ENCODE data around the gene CIB2.

CIB2 gene

DNA sequence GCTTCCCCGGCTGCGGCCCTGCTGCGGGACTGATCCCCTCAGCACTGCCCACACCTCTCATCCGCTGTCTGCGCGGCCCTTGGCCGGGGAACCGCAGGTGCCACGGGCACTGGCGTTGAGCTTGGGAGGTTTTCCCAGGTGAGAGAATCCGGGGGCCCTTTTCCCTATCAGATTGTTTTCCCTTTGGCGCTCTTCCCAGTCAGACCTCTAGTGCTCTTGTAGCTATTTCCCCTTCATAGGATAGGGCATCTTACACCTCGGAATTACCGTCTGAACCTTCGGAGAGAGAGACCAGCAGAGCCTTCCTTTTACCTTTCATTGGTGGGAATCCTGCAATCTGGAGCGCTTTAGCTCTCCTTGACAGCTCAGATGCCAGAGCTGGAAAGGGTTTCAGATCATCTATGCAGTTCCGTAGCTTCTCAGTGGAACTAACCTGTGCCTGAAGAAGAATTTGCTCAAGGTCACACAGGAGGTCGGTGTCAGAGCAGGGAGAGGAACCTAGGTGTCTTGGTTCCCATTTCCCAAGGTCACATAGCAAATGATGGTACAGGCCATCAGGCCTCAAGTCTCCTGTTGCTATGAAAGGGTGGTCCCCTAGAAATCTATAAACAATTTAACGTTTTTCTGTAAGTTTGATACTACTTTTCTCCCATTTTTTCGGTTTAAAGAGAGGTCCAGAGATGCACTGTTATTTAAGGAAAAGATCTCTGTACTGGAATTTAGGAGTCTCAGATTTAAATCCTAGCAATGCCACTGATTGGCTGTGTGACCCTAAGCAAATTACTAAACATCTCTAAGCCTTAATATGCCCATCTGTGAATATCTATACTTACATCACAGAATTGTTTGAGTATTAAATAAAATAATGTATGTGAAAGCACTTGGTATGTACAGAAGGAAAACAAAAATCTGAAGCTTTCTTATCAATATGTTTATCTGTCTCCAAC lies 18.8 kb upstream of the CIB2 start:
- DNase-seq (ENCODE audit: low read depth in 2 of 2, low spot score in 1 of 2), result no peak

- DNase-seq (ENCODE audit: low read depth in 2 of 2, low spot score in 1 of 2), result peak; percentile 99 to 100
Measured at GRCh38 chr15:78149068-78149804, 18.0 kb upstream of the CIB2 start, which contains the start of gene IDH3A. IDH3A (plus strand) TSS chr15:78149362; CDS start chr15:78149404, 42 bp downstream.

DNA sequence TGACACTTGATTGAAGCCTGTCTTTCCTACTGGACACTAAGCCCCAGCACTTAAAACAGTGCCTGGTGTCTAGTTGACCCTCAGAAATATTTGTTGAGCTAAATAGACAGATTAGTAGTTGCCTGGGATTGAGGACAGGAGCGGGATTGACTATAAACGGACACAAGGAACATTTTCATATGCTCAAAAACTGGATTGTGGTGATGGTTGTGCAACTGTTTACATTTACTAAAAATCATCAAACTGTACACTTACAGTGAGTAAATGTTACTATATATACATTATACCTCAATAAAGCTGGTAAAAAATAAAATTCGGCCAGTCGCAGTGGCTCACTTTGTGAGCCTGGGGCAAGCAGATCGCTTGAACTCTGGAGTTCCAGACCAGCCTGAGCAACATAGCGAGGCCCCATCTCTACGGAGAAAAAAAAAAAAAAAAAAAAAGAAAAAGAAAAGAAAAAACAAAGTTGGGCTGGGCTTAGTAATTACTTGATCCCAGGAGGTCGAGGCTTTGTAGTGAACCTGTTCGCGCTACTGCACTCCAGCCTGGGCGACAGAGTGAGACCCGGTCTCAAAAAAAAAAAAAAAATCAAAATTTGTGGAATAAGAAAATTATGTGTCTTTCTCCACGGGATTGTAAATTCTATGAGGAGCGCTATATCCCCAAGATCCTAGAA lies 17.3 kb upstream of the CIB2 start:
- no peak for DNase-seq (ENCODE audit: low read depth in 2 of 2, low spot score in 1 of 2)

GRCh38 chr15:78147566-78147965 lies 16.3 kb upstream of the CIB2 start:
- DNase-seq (ENCODE audit: low read depth in 2 of 2, low spot score in 1 of 2), result no peak

DNA sequence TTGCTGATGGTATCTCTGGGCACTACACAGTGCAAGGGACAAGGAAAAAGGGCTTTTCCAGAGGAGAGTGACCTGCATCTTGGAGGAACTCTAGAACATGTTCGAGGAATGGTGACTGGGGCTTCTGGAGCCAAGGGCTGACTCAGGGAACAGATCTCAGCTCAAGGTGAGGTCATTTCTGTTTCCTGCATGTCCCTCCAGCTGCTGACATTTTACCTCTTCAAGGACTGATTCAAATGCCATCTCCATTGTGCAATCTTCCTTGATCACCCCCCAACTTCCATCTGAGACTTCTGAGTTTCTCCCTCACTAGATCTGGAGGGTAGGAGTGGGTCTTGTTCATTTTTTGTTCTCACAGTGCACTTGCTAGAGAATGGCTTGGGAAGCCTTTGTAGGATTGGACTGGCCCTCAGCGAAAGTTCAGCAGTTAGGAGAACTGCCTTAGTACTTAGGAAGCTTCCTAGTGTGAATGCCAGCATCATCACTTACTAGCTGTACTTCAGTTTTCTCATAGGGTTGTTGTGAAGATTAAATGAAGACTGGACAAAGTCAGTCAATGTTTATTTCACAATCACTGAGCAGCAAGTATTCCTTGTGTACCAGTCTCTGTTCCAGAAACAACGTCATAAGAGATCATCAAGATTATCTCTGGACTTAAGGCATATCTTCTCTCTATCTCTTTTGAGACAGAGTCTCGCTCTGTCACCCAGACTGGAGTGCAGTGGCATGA lies 15.3 kb upstream of the CIB2 start:
- DNase-seq (ENCODE audit: low read depth in 2 of 2, low spot score in 1 of 2), result no peak

GRCh38 chr15:78142332-78142731 lies 11.1 kb upstream of the CIB2 start:
- no peak for DNase-seq (ENCODE audit: low read depth in 2 of 2, low spot score in 1 of 2)

- no peak for DNase-seq (ENCODE audit: low read depth in 2 of 2, low spot score in 1 of 2)
Measured at GRCh38 chr15:78140292-78140691, 9.0 kb upstream of the CIB2 start.

GRCh38 chr15:78139578-78139977 lies 8.3 kb upstream of the CIB2 start:
- DNase-seq (ENCODE audit: low read depth in 2 of 2, low spot score in 1 of 2), result no peak

- DNase-seq (ENCODE audit: low read depth in 2 of 2, low spot score in 1 of 2), result no peak
Measured at GRCh38 chr15:78133801-78134200, 2.6 kb upstream of the CIB2 start.

DNA sequence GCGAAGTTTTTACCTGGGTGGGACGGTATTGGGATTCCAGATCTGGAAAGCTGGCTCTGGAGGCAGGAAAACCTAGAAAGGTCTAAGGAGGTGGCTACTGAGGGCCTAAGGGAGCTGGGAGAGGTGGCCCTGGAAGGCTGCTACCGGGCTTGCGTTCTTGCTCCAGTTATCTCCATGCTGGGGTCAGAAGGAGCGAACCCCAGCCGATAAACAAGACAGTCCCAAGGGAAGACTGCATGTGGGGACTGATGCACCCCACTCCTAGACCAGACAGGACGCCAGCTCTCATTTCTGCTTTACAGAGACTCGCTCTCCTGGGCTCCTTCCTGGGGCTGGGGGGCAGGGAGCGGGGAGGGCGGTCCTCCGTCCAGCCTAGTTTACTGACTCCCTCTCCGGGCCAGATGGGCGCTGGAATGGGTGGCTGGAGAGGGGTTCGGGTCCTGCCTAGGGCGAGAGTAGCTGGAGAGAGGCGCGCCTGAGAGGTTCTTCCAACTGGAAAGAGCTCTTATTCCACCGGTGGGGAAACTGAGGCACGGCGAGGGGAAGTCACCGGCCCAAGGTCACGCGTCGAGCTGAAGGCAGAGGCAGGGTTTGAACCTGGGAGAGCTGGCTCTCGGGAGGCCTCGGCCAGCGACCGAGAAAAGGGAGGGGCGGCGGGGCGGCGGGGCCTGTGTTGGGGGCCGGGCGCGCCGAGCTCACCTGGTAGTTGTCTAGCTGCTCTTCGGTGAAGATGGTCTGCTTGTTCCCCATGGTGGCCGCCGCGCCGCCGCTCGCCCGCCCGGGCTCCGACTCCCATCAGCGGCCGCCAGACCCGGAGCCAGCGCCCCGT lies 565 bp downstream of the CIB2 start:
- DNase-seq (ENCODE audit: low read depth in 2 of 2, low spot score in 1 of 2), result no peak

DNA sequence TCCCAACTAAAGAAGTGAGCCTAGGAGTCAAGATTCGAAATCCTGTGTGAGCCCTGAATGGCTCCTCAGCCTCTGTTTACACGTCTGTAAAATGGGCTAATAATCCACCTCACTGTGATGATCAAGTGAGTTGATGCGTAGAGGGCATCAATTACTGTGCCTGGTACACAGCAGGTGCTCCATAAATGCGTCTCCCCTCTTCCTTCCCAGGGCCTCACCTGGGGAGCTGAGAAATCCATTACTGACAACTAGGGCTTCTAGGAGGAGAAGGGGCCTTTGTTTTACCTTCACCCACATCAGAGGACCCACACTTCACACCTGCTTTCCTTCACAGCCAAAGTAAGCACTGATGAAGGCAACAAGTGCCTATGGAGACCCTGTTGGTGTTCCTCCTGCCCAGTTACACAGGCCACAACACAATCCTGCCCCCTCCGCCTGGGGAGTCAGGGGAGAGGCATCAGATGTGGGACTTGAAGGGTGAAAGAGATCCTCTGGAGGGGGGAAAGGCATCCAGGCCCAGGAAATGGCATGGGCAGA lies 1.4 kb downstream of the CIB2 start:
- no peak for DNase-seq (ENCODE audit: low read depth in 2 of 2, low spot score in 1 of 2)

DNA sequence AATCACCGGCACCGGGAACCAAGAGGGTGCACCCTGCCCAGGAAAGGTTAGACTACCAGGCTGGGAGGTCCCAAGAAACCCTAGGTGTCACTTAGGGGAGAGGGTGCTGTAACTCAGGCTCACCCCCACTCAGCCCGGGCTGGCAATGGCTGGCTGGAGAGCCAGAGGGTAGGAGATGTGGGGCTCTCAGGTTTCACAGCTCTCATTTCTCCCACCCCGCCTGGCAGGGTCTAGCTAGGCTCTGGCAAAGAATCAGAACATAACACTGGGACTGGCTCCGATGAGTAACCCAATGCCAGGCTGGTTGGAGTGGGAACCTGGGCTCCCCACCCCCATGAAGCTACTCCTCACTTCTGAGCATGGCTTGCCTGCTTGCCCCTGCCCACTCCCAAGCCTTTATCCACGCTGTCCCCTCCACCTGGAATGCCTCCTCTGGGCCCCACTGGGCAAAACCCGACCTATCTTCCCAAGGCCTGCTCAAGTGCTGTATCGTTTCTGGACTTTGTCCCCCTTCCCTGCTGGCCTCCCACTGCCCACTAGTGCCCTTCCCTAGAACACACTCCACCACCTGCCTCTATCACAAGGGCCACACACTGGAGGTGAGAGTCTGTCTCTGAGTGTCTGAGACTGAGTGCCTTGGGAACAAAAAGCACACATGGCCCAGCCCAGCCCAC lies 2.0 kb downstream of the CIB2 start:
- DNase-seq (ENCODE audit: low read depth in 2 of 2, low spot score in 1 of 2), result no peak

DNA sequence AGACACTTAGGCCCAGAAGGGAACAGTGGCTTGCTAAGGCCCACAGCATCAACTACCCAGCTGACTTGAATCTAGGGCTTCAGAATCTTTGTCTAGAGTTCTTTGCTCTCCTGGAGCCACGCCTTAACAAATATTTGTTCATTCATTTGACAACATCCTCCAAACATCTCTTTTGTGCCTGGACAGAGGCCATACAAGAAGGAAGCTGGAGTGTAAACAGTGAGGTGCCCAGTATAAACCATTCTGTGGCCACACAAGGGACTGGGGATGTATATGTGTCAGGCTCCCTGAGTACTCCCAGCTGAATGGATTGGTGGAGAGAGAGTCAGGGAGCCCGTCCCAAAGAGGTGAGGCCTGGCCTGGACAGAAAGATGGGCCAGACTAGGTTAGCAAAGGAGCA lies 3.4 kb downstream of the CIB2 start:
- no peak for DNase-seq (ENCODE audit: low read depth in 2 of 2, low spot score in 1 of 2)

DNA sequence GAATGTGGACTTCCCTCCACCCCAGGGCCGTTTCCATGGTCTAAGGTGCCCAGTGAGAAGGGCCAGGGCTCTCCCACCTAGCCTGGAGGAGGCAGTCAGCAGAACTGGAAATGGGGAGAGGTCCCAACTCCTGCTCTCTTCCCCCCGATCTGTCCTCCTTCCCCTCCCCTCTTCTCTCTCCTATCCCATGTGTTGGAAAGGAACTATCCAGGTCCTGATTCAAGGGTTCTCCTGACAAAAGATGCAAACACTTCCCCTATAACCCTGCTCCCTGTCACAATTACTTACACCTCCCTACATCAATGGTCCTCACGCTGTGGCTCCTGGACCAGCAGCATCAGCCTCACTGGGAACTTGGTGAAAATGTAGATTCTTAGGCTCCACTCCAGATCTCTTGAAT lies 6.0 kb downstream of the CIB2 start:
- DNase-seq (ENCODE audit: low read depth in 2 of 2, low spot score in 1 of 2), result no peak

- DNase-seq (ENCODE audit: low read depth in 2 of 2, low spot score in 1 of 2), result no peak
Measured at GRCh38 chr15:78120523-78120922, 10.7 kb downstream of the CIB2 start.

DNA sequence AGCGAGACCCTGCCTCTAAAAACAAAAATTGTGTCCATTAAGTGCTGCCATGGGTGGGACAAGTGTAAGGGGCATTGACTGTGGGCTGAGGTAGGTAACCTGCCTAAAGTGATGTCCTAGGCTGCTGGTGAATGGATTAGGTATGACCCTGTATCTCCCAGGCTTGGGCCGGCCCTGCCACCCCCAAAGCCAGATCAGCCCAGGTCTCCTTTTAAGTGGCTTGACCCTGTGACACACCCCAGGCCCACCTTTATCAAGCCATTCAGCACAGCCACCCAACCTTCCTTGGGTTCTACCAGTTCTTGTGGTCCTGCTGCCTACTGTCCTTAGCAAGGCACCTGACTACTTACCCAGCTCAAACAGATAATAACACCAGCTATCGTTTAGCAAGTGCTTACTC lies 18.7 kb downstream of the CIB2 start:
- no peak for DNase-seq (ENCODE audit: low read depth in 2 of 2, low spot score in 1 of 2)

DNA sequence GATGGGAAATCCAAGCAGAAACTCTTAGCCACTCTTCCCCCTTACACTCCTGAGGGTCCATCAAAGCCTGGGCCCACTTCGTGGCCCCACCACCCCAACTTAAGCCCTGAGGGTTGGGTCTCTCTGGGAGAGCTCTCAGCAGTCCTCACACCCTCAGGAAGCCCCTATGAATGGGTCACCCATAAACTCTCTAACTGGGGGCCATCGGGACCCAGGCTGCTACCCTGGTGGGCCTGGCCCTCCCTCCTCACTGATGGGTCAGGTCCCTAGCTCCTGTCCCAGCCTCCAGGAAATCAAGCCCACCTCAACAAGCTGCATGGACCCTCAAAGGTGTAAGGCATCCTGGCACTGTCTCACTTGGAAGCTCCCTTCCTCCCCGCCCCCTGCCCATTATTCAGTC lies 19.5 kb downstream of the CIB2 start:
- DNase-seq (ENCODE audit: low read depth in 2 of 2, low spot score in 1 of 2), result no peak

GRCh38 chr15:78110916-78111475 lies 20.2 kb downstream of the CIB2 start:
- no peak for DNase-seq (ENCODE audit: low read depth in 2 of 2, low spot score in 1 of 2)

- no peak for DNase-seq (ENCODE audit: low read depth in 2 of 2, low spot score in 1 of 2)
Measured at GRCh38 chr15:78110096-78110495, 21.1 kb downstream of the CIB2 start.

Data from stimulated activated CD8-positive, alpha-beta memory T cell treated with anti-CD3 and anti-CD28 coated beads, Interleukin-4, amount 100 ng/mL, for 4 hours (primary cell).